ENCODE results near the gene STOML2. TPM values are rescaled to one million over a fixed set of nuclear protein-coding genes. Genes with fewer than 3 reads are reported as not detected.
"Not testable (repeated sequence)": the region's sequence is repeated elsewhere in the genome, so short reads cannot be mapped to it uniquely, and the experiment has no call there.

Gene STOML2, protein sequence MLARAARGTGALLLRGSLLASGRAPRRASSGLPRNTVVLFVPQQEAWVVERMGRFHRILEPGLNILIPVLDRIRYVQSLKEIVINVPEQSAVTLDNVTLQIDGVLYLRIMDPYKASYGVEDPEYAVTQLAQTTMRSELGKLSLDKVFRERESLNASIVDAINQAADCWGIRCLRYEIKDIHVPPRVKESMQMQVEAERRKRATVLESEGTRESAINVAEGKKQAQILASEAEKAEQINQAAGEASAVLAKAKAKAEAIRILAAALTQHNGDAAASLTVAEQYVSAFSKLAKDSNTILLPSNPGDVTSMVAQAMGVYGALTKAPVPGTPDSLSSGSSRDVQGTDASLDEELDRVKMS
- total RNA-seq (100 to 1,000 TPM in 3 of 4 donors, 10 to 100 TPM in 1; 87.2 to 144 (median 116) TPM), polyA plus RNA-seq (100 to 1,000 TPM; 136 to 145 (median 143) TPM)

GRCh38 chr9:35102769-35103659 lies at the start of gene STOML2:
TSS of gene STOML2 (minus strand) at chr9:35103131. CDS start at chr9:35103094, 37 bp downstream.
- WGBS, 2 donors = 1% methylated on average over 57 of the region's 57 CpGs
- Histone ChIP-seq H3K4me3 (peak within 1 kb of the TSS; percentile 48 to 85 (median 66)), H3K27ac (peak within 1 kb of the TSS; percentile 78 to 95 (median 88)), H3K4me1 (peaks cover 0 to 28% (median 23%) of the 10 kb centered on the region in 4 donors), H3K27me3 (no peaks in the 10 kb centered on the region), H3K36me3 (peaks cover 34 to 66% (median 47%) of the 10 kb centered on the region in 4 donors), H3K9me3 (no peaks in the 10 kb centered on the region)
- peak; percentile 82 to 86 (median 83) for TF ChIP-seq POLR2AphosphoS5 (IDR thresholded peaks at IDR 0.05)
- TF ChIP-seq POLR2A (IDR thresholded peaks at IDR 0.05) = peak; percentile 35 to 48
- TF ChIP-seq, protein P1, sequence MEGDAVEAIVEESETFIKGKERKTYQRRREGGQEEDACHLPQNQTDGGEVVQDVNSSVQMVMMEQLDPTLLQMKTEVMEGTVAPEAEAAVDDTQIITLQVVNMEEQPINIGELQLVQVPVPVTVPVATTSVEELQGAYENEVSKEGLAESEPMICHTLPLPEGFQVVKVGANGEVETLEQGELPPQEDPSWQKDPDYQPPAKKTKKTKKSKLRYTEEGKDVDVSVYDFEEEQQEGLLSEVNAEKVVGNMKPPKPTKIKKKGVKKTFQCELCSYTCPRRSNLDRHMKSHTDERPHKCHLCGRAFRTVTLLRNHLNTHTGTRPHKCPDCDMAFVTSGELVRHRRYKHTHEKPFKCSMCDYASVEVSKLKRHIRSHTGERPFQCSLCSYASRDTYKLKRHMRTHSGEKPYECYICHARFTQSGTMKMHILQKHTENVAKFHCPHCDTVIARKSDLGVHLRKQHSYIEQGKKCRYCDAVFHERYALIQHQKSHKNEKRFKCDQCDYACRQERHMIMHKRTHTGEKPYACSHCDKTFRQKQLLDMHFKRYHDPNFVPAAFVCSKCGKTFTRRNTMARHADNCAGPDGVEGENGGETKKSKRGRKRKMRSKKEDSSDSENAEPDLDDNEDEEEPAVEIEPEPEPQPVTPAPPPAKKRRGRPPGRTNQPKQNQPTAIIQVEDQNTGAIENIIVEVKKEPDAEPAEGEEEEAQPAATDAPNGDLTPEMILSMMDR (IDR thresholded peaks at IDR 0.05) = no peak
- no peak for TF ChIP-seq EP300 (IDR thresholded peaks at IDR 0.05)
- DNase-seq = peak; percentile 98
- intact Hi-C loops (cut with DNase I) = loop anchor here (1.0 to 2.0 kb wide), 2 partner anchors 8 to 22 kb away; no protein-coding TSS in a partner anchor

GRCh38 chr9:35147941-35148563 lies 45.1 kb upstream of the STOML2 start:
- peaks cover 0 to 17% (median 8%) of the 10 kb centered on the region in 4 donors for H3K9me3 ChIP-seq
- H3K27ac ChIP-seq; H3K27me3 ChIP-seq; H3K4me1 ChIP-seq; H3K4me3 ChIP-seq; intact Hi-C loops (cut with DNase I); H3K36me3 ChIP-seq; DNase-seq: not testable (repeated sequence)
- 79 to 86% methylated on average over 5 of the region's 5 CpGs for WGBS, 2 donors

GRCh38 chr9:35142037-35142436 lies 39.1 kb upstream of the STOML2 start:
- no peak for DNase-seq
- no peaks in the 10 kb centered on the region for H3K36me3 ChIP-seq
- H3K27me3 ChIP-seq = no peaks in the 10 kb centered on the region
- peaks cover 3 to 19% (median 7%) of the 10 kb centered on the region in 4 donors for H3K9me3 ChIP-seq
- H3K27ac ChIP-seq = no peak overlapping the region
- no peak overlapping the region for H3K4me3 ChIP-seq
- WGBS, 2 donors = 92% methylated on average over 5 of the region's 5 CpGs
- intact Hi-C loops (cut with DNase I) = no loop called here
- TF ChIP-seq POLR2A (IDR thresholded peaks at IDR 0.05) (no peak), EP300 (IDR thresholded peaks at IDR 0.05) (no peak), POLR2AphosphoS5 (IDR thresholded peaks at IDR 0.05) (no peak)
- TF ChIP-seq, protein P1 (IDR thresholded peaks at IDR 0.05) = no peak
- no peaks in the 10 kb centered on the region for H3K4me1 ChIP-seq

DNA sequence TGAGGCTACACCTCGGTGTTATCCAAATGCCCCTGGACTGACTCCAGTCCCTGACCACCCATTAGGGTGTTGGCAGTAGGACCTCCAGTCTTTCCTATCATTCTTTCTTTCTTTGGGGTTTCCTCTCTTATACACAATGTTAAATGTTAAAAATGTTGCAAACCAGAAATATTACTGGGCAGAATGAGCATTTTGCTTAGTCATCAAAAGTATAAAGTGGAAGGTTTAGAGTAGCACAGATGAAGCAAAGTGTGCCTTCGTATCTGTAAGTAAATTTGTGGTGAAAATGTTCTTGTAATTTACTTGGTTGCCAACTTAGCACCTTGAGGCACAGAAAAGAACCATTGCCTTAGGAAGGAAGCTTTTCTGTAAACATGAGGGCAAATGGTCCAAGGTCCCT lies 37.2 kb upstream of the STOML2 start:
- Histone ChIP-seq H3K4me1 (no peaks in the 10 kb centered on the region), H3K27ac (no peak overlapping the region), H3K9me3 (peaks cover 3 to 19% (median 6%) of the 10 kb centered on the region in 4 donors), H3K27me3 (no peaks in the 10 kb centered on the region), H3K36me3 (no peaks in the 10 kb centered on the region), H3K4me3 (no peak overlapping the region)
- intact Hi-C loops (cut with DNase I) = no loop called here
- TF ChIP-seq EP300 (IDR thresholded peaks at IDR 0.05) = no peak
- TF ChIP-seq POLR2AphosphoS5 (IDR thresholded peaks at IDR 0.05) = no peak
- TF ChIP-seq, protein P1 (IDR thresholded peaks at IDR 0.05) = no peak
- no peak for TF ChIP-seq POLR2A (IDR thresholded peaks at IDR 0.05)
- WGBS, 2 donors = 90 to 94% methylated on average over 2 of the region's 2 CpGs
- no peak for DNase-seq

Data from sigmoid colon (tissue), 7 donors.